DMS153 treated with DMSO at 0.1 percent for 48 hours (cell line): Measurements from ENCODE around the gene CDC27.
"Not testable (repeated sequence)": the region's sequence is repeated elsewhere in the genome, so short reads cannot be mapped to it uniquely, and the experiment has no call there.

Source experiments
- DNase-seq: peaks from one replicate; lab custom pipeline; 2025; ENCODE audit not compliant: unreplicated experiment; lab: John Stamatoyannopoulos, UW

Gene CDC27

DNA sequence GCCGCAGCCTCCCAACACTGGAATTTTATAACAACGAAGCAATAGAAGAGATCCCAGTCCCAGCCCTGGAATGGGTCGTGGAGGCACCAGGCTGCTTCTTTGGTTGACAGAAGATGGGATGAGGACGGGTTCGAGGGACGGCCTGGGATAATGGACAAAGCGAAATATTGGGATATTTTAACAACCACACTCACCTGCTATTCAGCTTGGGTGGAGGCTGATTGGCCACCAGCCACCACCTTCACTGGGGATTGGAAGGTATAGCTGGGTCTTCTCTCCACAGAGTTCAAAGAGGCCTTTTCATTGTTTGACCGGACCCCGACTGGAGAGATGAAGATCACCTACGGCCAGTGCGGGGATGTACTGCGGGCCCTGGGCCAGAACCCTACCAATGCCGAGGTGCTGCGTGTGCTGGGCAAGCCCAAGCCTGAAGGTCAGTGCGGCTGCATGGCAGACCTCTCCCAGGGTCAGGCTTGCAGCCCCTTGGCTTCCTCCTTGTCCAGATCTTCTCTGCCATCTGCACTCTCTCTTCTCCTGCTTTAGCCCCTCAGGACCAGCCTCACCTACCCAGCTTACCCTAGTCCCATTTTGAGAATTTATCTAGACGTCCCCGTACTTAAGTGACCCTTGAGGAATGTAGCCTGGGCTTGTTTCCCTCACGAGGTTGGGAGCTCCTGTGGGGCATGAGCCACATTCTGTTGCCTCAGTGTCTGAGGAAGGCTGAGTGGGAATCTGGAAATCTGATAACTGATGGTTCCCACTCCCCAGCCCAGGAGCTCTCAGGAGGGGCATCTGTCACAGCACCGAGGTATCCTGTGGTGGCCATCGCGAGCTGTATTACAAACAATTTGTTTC lies 30.8 kb upstream of the CDC27 start:
- no peak for DNase-seq

DNA sequence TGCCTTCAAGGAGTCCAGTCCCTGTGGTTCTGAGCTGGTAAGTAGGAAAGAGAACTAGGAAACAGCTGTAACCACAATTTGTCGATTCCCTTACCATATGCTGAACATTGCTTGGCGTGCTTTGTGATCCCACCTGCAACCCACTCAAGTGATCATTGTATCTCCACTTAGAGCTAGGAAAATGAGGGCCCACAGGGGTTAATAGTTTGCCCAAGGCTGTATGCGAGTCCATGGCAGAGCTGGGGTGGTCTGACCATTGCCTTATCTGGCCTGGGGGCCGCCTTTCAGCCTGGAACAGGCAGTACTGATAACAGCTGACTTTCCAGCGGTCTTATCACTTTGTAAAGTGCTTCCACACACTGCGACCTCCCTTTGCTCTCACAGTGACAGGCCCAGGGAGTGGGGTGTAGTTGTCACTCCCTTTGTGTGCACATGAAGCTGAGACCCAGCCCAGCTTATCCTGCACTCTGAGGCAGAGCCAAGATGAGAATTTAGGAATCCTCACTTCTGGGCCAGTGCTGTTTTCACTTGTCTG lies 29.9 kb upstream of the CDC27 start:
- DNase-seq = no peak

DNA sequence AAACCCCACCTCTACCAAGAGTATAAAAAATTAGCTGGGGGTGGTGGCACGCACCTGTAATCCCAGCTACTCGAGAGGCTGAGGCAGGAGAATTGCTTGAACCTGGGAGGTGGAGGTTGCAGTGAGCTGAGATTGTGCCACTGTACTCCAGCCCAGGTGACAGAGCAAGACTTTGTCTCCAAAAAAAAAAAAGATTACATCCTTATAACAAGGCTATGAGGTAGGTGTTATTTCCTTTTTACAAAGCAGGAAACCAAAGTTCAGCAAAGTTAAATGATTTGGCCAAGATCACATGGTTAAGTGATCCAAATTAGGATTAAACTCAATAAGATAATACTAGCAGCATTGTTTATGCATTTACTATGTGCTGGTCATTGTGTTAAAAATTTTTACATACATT lies 28.2 kb upstream of the CDC27 start:
- DNase-seq = not testable (repeated sequence)

DNA sequence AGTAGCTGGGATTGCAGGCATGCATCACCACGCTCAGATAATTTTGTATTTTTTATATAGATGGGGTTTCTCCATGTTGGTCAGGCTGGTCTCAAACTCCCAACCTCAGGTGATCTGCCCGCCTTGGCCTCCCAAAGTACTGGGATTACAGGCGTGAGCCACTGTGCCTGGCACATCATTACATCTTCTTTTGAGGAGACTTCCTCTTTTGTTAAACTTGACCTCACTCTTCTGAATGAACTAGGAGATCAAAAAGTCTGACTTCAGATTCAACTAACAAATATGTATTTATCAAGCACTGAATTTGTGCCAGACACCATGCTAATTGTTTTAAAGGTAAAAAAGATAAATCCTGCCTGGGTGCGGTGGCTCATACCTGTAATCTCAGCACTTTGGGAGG lies 27.7 kb upstream of the CDC27 start:
- DNase-seq = not testable (repeated sequence)

DNA sequence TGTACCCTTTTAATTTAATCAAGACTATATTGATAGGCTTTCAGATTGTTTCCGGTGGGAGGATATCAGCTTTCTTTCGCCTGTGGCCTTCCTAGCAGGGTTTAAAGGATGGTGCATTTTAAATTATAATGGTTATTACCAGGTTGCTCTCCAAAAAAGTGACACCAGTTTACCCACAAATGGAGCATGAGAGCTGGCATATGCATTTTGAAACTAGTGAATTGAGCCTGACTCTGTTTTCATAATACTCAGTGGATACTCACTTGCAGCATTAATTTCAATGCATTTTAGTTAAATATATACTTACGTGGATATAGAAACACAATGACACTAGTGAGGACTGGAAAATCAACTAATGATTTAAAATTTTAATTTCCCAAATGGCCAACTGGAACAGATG lies 25.8 kb upstream of the CDC27 start:
- DNase-seq = no peak

DNA sequence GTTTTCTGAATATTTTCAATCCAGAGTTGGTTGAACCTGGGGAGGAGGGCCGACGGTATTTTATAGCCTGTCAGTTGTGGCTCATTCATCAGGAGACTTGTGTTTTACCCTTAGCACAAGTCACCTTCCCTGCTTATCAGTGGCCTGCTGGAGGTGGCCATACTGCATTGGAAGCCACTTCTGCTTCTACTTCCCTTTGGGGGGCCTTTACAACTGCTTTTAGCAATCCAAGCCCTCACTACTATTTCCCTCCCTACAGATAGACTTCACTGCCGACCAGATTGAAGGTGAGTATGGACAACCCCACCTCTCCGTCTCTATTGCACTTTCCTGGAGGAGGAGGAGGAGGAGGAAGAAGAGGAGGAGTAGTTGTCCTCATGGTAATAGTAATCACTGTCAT lies 24.4 kb upstream of the CDC27 start:
- no peak for DNase-seq

DNA sequence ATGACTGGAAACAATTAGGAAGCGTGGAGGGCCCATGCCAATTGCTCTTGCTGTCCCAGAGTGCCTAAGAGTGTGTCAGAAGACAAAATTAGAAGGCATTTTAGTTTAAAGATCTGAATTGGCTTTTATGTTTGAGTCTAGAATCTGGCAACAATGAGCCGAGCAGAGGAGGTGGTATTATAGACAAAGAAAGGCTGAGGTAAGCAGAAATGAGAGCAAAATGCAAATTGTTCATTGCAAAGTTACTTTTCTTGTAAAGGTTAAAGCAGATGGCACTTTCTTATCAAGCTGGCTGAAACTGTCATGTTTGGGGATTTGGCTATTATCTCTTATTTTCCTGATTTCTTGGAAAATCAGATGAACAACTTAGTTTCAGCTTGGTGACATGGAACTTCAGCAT lies 23.4 kb upstream of the CDC27 start:
- no peak for DNase-seq

DNA sequence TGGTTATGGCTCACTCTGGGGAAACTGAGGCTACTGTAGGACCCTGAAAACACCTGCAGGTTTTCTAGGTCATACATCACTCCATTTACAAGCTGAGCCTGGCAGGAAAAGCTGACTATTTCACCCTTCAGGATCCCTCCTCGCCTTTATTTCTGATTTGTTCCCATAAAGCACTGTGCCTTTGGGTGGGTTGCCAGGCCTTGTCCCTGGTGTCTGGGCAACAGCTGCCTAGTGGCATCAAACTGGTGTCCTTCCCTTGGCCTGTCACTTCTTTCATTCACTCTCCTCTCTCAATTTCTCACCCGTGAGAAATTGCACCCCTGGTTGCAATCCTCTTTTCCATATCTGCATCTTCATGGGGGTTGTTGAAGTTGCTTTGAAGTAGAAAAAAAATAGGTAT lies 21.7 kb upstream of the CDC27 start:
- no peak for DNase-seq

DNA sequence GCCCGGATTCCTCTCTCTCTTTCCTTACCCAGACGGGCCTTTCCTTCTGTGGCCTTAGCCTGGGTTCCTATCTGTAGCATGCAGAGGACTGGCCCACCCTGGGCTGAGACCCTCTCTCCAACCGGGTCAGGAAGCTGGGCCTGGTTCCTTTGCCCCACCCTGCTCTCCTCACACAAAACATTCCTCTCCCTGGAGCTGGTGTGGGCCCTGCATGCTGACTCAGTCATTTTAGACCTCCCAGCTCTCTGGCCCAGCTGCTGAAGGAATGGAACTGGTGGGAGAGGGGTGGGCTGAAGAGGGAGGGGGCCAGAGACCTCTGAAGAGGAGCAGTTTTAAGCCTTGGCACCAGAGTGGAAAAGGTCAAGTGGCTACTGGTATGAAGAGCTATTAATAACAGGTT lies 21.0 kb upstream of the CDC27 start:
- DNase-seq = no peak

DNA sequence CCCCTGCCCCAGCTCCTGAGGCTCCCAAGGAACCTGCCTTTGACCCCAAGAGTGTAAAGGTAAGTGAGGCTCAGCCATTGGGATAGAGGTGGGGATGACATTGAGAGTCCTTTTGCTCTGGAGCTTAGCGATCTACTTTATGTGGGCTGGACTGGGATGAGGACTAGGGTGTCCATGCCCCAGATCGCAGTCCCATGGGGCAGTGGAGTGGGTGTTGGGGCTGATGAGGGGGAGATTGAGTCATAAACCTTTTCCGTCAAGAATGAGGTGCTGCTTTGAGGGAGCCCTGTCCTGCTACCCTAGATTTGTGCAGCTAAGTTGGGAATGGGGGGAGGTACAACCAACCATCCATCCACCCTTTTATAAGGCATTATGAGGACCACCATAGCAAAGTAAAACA lies 20.4 kb upstream of the CDC27 start:
- no peak for DNase-seq

DNA sequence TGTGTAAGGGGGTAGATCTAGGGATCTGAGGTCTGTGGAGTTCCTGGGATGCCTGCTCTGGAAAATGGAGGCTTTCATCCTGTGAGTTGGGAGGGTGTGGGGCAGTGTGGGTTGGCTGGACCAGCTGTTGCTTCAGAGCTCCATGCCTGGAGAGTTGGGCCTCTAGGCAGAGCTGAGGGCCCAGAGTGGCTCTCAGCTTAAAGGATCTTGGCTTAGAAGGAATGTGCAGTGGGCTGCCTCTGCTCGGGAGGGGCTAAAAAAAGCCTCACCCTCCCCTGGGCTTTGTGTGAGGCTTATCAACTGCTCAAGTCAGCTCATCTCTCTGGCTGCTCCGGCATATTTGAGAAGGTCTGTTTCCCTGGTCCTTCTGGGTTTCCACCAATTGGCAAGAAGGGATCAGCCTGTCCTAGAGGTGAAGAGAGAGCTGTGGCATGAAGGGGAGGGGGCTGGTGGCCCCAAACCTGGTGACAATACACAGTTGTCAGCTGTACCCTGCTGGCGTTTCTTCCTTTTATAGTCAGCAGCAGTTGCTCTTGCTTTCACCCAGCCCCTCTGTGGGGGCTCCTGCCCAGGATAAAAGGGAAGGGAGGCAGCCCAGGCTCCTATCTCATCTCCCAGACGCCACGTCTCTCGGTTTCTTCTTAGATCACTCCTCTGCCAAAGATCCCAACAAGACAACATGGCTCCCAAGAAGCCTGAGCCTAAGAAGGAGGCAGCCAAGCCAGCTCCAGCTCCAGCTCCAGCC lies 19.8 kb upstream of the CDC27 start, which contains the start of gene MYL4:
Gene MYL4, plus strand, starts transcription at position 605 of the 745 bp plus-strand sequence. Its CDS starts 75 bp downstream, at position 680.
- no peak for DNase-seq

DNA sequence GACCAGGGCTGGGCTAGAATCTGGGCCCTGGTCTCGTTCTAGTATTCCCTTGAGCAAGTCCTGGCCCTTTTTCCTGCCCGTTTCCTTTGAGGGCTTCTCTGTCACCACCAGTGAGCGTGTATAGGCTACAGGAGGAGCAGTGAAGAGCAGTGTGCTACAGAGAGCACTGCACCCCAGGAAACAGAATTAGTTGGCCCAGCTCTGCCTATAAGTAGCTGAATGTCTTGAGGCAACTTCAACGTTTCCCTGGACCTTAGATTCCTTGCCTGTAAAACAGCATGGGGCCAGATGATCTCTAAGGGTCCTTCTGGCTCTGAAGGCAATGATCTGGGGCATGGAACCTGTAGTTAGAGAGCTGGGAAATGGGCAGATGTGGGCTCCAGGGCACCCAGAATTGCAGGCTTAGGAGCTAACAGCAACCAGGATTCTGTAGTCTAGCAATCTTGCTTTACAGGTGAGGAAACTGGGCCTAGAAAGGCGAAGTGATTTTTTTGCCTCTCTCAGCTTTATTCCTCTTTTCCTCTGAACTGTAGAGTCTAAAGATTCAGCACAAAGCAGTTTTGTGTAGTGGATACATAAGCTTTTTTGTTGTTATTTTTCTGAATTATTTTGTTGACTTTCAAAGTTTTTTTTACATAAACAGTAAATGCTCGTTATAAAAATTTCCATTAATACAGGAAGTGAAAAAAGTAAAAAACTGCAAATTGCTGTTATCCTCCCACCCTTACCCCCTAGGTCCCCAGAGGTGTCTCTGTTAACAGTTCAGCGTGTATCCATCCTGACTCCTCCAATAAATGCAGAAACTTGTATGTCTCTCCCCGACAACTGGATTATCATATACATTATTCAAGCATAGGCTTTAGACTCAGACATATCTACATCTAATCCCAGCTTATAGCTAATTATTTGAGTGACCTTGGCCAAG lies 18.3 kb upstream of the CDC27 start:
- DNase-seq = no peak

DNA sequence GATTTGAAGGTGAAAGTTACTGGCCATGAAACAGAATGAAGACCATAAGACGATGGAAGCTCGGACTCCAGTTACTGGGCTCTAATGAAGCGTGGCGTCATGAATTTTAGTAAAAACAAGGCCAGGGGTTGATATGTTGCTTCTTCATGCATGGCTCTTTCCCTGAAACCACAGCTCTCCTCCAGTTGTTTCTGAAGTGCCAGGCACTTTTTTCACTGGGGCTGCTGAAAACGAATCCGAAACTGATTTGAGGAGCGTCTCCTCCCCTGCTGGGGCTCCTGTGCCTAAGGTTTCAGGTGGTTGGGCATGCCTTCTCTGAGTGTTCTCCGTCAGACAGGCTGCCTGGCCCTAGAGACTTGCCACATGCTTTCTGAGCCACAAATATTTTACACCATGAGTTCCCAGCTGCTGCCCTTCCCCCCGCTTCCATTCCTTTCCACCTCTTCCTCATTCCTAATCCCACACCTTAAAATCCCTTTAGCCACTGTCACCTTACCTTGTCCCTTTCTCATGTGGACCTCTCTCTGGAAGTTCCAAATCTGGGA lies 16.4 kb upstream of the CDC27 start:
- DNase-seq = peak; percentile 47

DNA sequence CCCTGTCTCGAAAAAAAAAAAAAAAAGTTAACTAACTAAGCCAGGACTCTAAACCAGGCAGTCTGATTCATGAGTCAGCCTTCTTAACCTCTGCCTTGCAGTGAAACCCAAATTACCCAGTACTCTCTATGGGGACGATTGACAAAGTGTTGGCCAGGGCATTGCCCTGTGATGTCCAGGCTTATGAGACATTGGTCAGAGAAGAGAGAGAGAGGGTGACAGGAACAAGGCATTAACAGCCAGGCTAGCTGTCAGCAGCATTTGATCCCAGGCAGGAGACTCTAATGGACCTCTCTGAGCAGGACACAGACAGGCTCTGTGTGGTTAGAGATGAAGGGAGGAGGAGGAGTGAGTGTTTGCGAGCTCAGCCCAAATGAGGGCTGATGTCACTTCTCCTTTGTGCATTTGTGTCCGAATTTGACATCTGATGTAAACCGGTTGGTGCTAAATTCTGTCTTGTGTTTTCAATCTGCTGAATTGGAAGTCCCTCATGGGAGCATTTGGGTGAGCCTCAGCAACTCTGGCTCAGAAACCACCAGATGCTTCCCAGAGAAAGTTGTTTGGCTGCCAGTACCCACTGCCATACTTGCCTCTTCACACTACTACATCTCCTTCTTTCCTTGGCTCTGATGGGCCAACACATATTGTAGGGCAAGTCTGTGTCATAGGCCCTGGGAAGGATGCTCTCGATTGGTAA lies 15.8 kb upstream of the CDC27 start:
- DNase-seq = no peak

DNA sequence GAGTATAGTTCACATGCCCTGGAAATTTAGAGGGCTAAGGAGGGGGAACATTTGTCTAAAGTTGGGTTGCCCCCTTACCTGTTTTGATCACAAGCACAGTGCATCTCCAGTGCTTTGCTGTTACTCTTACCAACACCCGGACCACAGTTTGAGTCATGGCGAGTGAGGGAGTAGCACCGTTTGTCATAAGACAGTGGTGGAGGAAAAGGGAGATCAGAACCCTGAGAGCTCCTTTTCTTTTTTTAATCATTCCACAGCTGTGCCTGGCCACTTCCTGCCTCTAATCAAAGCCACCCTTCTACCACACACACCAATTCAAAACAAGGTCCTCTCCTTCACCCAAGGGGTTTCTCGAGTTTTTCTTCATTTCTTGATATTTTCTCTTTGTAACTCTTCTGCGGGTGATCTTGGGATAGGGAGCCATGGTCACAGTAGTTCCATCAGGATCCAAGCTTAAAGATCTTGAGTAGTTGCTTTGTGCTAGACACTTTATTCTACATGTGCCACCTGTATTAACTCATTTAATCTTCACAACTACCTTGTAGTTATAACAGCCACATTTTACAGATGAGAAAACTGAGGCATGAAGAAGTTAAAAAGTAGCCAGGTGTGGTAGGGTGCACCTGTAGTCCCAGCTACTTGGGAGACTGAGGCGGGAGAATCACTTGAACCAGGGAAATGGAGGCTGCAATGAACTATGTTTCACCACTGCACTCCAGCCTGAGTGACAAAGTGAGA lies 15.1 kb upstream of the CDC27 start:
- no peak for DNase-seq

DNA sequence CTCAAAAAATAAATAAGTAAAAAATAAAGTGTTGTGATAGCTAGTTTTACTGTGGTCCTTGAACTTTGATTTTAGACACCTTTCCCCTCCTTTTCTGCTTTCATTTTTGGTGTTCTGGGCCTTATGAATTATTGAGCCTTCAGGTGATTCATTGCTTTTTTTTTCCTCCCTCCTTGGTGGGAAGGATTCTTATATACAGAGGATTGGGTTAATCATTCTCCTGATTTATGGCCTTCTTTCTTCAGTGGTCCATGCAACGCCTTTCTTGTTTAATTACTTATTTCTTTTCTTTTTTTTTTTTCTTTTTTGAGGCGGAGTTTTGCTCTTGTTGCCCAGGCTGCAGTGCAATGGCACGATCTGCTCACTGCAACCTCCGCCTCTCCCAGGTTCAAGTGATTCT lies 12.1 kb upstream of the CDC27 start:
- DNase-seq = no peak

DNA sequence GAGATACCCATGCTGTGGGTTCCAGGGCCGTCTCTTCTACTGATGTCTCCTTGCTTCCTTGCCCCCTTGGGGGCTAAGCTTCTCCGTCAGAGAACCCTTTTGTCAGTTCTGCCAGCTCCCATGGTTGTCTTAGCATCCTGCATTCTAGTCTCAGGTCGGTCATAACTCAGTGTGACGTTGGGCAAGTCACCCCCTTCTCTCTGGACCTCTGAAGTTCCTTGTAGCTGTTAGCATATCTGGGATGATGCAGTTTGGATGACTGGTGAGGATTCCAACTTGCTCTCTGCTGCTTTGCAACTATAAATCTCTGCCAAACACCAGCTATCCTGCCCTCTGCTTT lies 11.2 kb upstream of the CDC27 start:
- no peak for DNase-seq

DNA sequence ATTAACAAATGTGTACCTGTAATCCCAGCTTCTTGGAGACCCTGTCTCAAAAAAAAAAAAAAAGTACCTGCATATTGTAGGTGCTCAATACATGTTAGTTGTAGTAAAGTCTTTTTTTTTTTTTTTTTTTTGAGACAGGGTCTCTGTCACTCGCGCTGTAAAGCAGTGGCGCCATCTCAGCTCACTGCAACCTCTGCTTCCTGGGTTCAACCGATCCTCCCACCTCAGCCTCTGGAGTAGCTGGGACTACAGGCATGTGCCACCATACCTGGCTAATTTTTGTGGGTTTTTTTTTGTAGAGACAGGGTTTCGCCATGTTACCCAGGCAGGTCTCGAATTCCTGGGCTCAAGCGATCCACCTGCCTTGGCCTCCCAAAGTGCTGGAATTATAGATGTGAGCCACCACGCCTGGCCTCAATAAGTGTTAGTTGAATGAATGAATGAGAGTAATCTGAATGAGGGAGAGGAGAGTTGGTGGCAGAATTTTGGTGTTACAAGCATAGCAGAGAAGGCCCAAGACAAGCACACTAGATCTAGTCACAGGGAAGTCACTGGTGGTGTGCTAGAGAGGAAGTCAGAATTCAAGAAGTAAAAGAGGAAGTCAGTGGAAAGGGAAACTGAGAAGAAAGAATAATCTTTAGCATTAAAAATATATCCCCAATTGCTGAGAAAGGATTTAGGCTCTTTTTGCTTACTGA lies 10.7 kb upstream of the CDC27 start:
- no peak for DNase-seq

DNA sequence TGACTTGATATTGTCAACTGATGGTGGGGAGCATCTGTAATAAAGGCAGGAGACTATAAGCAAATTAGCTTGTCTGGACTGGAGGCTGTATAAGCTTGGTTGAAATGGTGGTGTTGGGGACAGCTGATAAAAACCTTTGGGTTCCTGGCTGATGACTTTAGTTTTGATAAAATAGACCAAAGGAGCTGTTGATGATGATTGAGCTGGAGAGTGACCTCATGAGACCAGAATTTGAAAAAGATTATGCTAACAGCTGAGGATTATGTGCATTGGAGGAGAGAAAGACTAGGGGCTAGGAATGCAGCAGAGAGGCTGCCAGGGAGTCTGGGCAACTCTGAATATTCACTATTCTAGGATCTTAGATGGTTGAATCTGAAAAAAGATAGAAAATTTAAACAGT lies 8.7 kb upstream of the CDC27 start:
- DNase-seq = no peak
